Measurements from ENCODE around the gene PITPNM1. TPM values are rescaled to one million over a fixed set of nuclear protein-coding genes. Genes with fewer than 3 reads are reported as not detected.

Gene PITPNM1
- total RNA-seq, 4 donors from 2014 or later: 22.8 to 52.6 (median 47.2) TPM

DNA sequence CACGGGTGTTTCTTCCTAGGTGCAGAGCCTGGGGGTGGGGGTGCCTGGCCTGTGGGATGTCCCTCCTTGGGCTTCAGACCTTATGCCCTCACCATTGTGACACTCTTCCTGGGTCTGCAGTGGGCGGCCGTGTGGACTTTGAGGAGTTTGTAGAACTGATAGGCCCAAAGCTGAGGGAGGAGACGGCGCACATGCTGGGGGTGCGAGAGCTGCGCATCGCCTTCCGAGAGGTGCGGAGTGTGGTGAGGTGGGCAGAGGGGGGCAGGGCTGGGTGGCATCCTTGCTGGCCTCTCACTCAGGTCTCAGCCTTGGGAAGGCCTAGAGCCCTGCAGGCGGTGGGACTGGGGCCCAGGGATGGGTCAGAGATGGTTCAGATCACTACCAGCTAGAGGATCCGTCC lies 47.7 kb downstream of the PITPNM1 start:
- H3K4me1 ChIP-seq: peaks cover 0 to 9% of the 10 kb centered on the region in 2 donors
- no peaks in the 10 kb centered on the region for H3K36me3 ChIP-seq
- H3K27ac ChIP-seq: no peak overlapping the region
- DNase-seq: no peak
- no peak overlapping the region for H3K4me3 ChIP-seq (replicated peaks in 1 of 3)
- 95% methylated on average over 12 of the region's 12 CpGs for WGBS, 2 donors
- intact Hi-C loops (cut with DNase I): no loop called here
- no peaks in the 10 kb centered on the region for H3K27me3 ChIP-seq
- no peaks in the 10 kb centered on the region for H3K9me3 ChIP-seq
- TF ChIP-seq, protein P1, sequence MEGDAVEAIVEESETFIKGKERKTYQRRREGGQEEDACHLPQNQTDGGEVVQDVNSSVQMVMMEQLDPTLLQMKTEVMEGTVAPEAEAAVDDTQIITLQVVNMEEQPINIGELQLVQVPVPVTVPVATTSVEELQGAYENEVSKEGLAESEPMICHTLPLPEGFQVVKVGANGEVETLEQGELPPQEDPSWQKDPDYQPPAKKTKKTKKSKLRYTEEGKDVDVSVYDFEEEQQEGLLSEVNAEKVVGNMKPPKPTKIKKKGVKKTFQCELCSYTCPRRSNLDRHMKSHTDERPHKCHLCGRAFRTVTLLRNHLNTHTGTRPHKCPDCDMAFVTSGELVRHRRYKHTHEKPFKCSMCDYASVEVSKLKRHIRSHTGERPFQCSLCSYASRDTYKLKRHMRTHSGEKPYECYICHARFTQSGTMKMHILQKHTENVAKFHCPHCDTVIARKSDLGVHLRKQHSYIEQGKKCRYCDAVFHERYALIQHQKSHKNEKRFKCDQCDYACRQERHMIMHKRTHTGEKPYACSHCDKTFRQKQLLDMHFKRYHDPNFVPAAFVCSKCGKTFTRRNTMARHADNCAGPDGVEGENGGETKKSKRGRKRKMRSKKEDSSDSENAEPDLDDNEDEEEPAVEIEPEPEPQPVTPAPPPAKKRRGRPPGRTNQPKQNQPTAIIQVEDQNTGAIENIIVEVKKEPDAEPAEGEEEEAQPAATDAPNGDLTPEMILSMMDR (IDR thresholded peaks at IDR 0.05): no peak
- TF ChIP-seq POLR2A (IDR thresholded peaks at IDR 0.05): no peak

DNA sequence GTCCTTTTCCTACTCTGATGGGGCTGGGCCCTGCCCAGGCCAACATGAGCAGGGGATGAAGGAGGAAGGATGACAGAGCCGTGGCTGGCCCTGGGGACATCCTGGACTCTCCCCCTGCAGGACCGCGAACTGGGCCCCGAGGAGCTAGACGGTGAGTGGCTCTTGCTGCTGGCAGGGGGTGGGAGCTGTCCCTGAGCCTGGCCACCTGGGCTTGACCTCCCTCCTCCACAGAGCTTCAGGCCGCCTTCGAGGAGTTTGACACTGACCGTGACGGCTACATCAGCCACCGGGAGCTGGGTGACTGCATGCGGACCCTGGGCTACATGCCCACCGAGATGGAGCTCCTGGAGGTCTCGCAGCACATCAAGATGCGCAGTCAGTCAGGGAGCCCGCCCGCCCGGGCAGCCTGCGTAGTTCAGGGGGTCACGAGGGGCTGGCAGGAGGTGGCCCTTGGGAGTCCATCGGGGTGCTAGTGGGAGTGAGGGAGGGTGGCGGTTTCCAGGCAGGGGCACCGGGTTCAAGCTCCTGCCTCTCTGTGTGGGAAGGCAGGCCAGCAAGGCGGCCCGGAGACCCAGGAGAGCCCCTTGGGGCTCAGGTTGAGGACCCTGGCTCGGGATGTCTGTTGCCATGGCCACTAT lies 49.0 kb downstream of the PITPNM1 start:
- Histone ChIP-seq H3K4me3 (replicated peaks in 1 of 3) (no peak overlapping the region), H3K27ac (no peak overlapping the region), H3K27me3 (no peaks in the 10 kb centered on the region), H3K9me3 (no peaks in the 10 kb centered on the region), H3K4me1 (peaks cover 0 to 9% of the 10 kb centered on the region in 2 donors), H3K36me3 (no peaks in the 10 kb centered on the region)
- TF ChIP-seq, protein P1 (IDR thresholded peaks at IDR 0.05): no peak
- no peak for TF ChIP-seq POLR2A (IDR thresholded peaks at IDR 0.05)
- intact Hi-C loops (cut with DNase I): no loop called here
- DNase-seq: no peak
- 50 to 86% methylated on average over 2 to 19 of the region's 25 CpGs for WGBS, 2 donors

DNA sequence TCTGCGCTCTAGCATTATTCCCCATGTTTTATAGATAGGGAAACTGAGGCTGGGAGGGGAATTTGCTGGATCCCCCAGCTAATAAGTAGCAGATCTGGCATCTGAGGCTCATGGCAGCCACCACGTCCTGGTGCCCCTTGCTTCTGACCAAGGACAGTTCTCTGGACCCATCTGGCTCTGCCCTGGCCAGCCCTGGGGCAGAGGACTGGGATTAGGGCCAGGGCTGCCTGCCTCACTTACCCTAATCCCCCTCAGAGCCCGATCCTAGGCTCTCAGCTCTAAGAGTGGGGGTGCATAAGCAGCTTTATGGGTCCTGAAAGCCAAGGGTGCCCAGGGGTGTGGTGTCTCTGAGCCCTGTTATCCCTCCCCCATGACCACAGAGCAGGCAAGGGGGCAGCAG lies 50.1 kb downstream of the PITPNM1 start, which contains the start of gene CABP4:
TSS of gene CABP4 (plus strand) at position 301 of the 400 bp plus-strand sequence. CDS start at position 371, 70 bp downstream.
- Histone ChIP-seq H3K27ac (no peak within 1 kb of the TSS), H3K36me3 (no peaks in the 10 kb centered on the region), H3K9me3 (no peaks in the 10 kb centered on the region), H3K27me3 (no peaks in the 10 kb centered on the region), H3K4me1 (peaks cover 0 to 7% of the 10 kb centered on the region in 2 donors), H3K4me3 (replicated peaks in 1 of 3) (no peak within 1 kb of the TSS)
- intact Hi-C loops (cut with DNase I): no loop called here
- WGBS, 2 donors: 97 to 100% methylated on average over 2 of the region's 3 CpGs
- no peak for TF ChIP-seq POLR2A (IDR thresholded peaks at IDR 0.05)
- TF ChIP-seq, protein P1 (IDR thresholded peaks at IDR 0.05): no peak
- no peak for DNase-seq

DNA sequence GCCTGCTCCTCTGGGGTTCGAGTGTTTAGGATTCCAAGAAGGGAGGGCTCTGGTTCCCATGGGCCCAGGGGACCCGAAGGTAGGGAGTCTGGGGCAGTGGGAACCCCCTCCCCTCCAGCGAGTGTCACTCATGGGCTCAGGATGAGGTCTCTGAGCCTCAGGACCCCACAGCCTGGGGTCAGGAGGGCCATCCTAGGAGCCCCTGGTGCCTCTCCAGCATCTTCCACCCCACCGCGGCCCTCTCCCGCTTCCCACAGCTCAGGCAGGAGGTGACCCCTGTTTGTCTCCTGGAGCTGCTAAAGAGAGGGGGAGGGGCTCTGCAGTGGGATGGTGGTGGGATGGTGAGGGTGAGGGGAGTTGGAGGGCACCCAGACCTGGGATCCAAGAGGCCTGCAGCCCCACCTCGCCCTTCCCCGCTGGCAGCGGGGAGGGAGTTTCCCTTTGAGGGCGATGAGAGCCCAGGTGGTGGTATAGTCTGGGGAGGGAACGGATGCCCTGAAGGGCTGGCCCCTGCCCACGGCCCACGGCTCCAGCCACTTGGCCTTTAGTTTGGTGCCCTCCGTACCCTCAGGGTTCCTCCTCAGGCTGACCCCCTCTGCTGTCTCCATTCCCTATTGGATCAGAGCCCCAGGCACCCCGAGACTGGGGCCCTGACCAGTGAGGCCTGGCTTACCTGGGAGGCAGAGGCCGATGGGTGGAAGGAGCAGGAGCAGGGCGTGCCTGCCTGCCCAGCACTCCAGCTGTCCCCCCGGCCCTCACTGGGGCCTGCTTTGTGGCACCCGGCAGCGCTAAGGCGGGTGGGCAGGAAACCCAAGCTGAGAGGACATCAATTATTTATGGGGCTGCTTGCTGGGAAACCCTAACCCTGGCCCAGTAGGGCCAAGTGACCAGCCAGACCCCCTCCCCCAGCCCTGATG lies 51.1 kb downstream of the PITPNM1 start:
- DNase-seq: no peak
- H3K9me3 ChIP-seq: no peaks in the 10 kb centered on the region

More for the DNA sequence above, 51.1 kb downstream of the PITPNM1 start:
- no peaks in the 10 kb centered on the region for H3K4me1 ChIP-seq
- no peak for TF ChIP-seq POLR2A (IDR thresholded peaks at IDR 0.05)
- TF ChIP-seq, protein P1 (IDR thresholded peaks at IDR 0.05): no peak
- no peaks in the 10 kb centered on the region for H3K27me3 ChIP-seq
- WGBS, 2 donors: 89 to 93% methylated on average over 10 to 13 of the region's 21 CpGs
- intact Hi-C loops (cut with DNase I): no loop called here
- no peaks in the 10 kb centered on the region for H3K36me3 ChIP-seq
- H3K27ac ChIP-seq: no peak overlapping the region
- no peak overlapping the region for H3K4me3 ChIP-seq (replicated peaks in 1 of 3)

Measured in thyroid gland (tissue), 4 donors.